DND-41 (cell line): ENCODE results near the gene MYL4.

Experiments used
- EZH2 ChIP-seq: IDR thresholded peaks from 3 replicates; pipeline ENCODE4 v1.6.1; 2012; ENCODE audit warnings: borderline replicate concordance, low read depth, mild to moderate bottlenecking, moderate library complexity, low read length, inconsistent platforms; ENCODE audit not compliant: severe bottlenecking
- TF ChIP-seq, protein P1 (sequence below): IDR thresholded peaks from 2 replicates; pipeline ENCODE4 v1.5.1; 2012; ENCODE audit warnings: borderline replicate concordance, low read length, moderate library complexity, mild to moderate bottlenecking; ENCODE audit not compliant: poor library complexity, severe bottlenecking; ENCODE audit errors: extremely low read depth

DNA sequence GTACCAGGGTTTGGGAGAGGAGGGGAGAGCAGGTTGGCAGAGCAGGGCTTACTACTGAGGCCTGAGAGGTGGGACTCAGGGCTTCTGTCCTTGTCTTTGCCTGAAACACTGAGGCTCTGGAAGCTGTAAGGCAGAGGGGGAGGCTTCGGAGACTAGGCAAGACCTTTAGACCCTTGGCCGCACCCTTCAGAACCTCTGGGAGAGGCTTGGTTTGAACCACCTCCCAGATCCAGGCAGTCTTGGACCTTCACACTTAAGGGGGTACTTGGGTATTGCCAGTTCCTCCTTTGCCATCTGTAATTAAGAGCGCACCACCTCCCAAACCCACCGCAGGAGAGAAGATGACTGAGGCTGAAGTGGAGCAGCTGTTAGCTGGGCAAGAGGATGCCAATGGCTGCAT lies 12.9 kb downstream of the MYL4 start:
- TF ChIP-seq, protein P1, sequence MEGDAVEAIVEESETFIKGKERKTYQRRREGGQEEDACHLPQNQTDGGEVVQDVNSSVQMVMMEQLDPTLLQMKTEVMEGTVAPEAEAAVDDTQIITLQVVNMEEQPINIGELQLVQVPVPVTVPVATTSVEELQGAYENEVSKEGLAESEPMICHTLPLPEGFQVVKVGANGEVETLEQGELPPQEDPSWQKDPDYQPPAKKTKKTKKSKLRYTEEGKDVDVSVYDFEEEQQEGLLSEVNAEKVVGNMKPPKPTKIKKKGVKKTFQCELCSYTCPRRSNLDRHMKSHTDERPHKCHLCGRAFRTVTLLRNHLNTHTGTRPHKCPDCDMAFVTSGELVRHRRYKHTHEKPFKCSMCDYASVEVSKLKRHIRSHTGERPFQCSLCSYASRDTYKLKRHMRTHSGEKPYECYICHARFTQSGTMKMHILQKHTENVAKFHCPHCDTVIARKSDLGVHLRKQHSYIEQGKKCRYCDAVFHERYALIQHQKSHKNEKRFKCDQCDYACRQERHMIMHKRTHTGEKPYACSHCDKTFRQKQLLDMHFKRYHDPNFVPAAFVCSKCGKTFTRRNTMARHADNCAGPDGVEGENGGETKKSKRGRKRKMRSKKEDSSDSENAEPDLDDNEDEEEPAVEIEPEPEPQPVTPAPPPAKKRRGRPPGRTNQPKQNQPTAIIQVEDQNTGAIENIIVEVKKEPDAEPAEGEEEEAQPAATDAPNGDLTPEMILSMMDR = no peak
- no peak for TF ChIP-seq EZH2
